Loucy (cell line): ENCODE measurements around the gene RALA.

Experiments used
- H2AFZ ChIP-seq: fragments of 200-600 bp; sonication (generic); 2 replicates; pipeline ENCODE4 v1.6.0; 2016; ENCODE audit warnings: antibody characterized with exemption, mild to moderate bottlenecking, low read length, moderate library complexity
- H3F3A ChIP-seq: fragments of 200-600 bp; 2 replicates; pipeline ENCODE4 v1.6.0; 2016; ENCODE audit warnings: antibody characterized with exemption, low read depth, mild to moderate bottlenecking
- H3K27me3 ChIP-seq: fragments of 200-600 bp; sonication (generic); 2 replicates; pipeline ENCODE4 v1.6.1; 2014; ENCODE audit warnings: low read length, mild to moderate bottlenecking; ENCODE audit not compliant: insufficient read depth, poor library complexity, severe bottlenecking
- H3K36me3 ChIP-seq: fragments of 200-600 bp; sonication (generic); 2 replicates; pipeline ENCODE4 v1.6.1; 2016; ENCODE audit warnings: low read length; ENCODE audit not compliant: insufficient read depth
- H3K4me1 ChIP-seq: fragments of 200-600 bp; sonication (generic); 2 replicates; pipeline ENCODE4 v1.5.1; 2014; ENCODE audit warnings: low read length, mild to moderate bottlenecking; ENCODE audit not compliant: insufficient read depth, poor library complexity, severe bottlenecking
- H3K4me2 ChIP-seq: fragments of 200-600 bp; sonication (generic); 2 replicates; pipeline ENCODE4 v1.6.0; 2014; ENCODE audit warnings: antibody characterized with exemption, low read length, low read depth, mild to moderate bottlenecking; ENCODE audit not compliant: poor library complexity, severe bottlenecking
- H3K4me3 ChIP-seq: fragments of 200-600 bp; sonication (generic); 2 replicates; pipeline ENCODE4 v1.5.1; 2014; ENCODE audit warnings: low read length, mild to moderate bottlenecking, mixed read lengths; ENCODE audit not compliant: poor library complexity, severe bottlenecking
- H3K79me2 ChIP-seq: fragments of 200-600 bp; sonication (generic); 2 replicates; pipeline ENCODE4 v1.6.1; 2014; ENCODE audit warnings: low read length; ENCODE audit not compliant: insufficient read depth
- H3K9ac ChIP-seq: fragments of 200-600 bp; sonication (generic); 2 replicates; pipeline ENCODE4 v1.6.0; 2014; ENCODE audit warnings: mild to moderate bottlenecking, low read depth, low read length, moderate library complexity; ENCODE audit not compliant: poor library complexity, severe bottlenecking
- H3K9me2 ChIP-seq: fragments of 200-600 bp; sonication (generic); replicated peaks from 2 replicates; pipeline ENCODE4 v1.6.1; 2016; ENCODE audit warnings: low read depth, low read length, mixed read lengths
- H3K9me3 ChIP-seq: fragments of 200-600 bp; sonication (generic); 2 replicates; pipeline ENCODE4 v1.6.1; 2014; ENCODE audit warnings: mild to moderate bottlenecking, antibody characterized with exemption, low read length, low read depth; ENCODE audit not compliant: insufficient read depth
- H4K20me1 ChIP-seq: fragments of 200-600 bp; sonication (generic); 2 replicates; pipeline ENCODE4 v1.6.0; 2014; ENCODE audit warnings: antibody characterized with exemption, low read length, mild to moderate bottlenecking; ENCODE audit not compliant: insufficient read depth, poor library complexity, severe bottlenecking
- CTCF ChIP-seq: fragments of 200-600 bp; sonication (generic); conservative IDR thresholded peaks from 2 replicates; pipeline ENCODE4 v1.5.1; 2014; ENCODE audit warnings: mild to moderate bottlenecking, antibody characterized with exemption, low read length
- EZH2phosphoT487 ChIP-seq: fragments of 200-600 bp; IDR thresholded peaks from 2 replicates; pipeline ENCODE4 v1.6.1; 2018; ENCODE audit warnings: antibody characterized with exemption, mild to moderate bottlenecking, moderate library complexity, borderline replicate concordance

The RALA gene

GRCh38 chr7:39615350-39615975 lies 7.9 kb upstream of the RALA start:
- no peaks in the 10 kb centered on the region for H3K79me2 ChIP-seq
- no peak overlapping the region for H3K4me3 ChIP-seq
- H3K27me3 ChIP-seq, result no peaks in the 10 kb centered on the region
- H3K4me2 ChIP-seq, result no peak overlapping the region
- no peak overlapping the region for H2AFZ ChIP-seq
- H3K9me3 ChIP-seq, result no peaks in the 10 kb centered on the region
- TF ChIP-seq CTCF (no peak), EZH2phosphoT487 (no peak)
- H3K9me2 ChIP-seq, result no peaks in the 10 kb centered on the region
- no peaks in the 10 kb centered on the region for H3K4me1 ChIP-seq
- H3K36me3 ChIP-seq, result no peaks in the 10 kb centered on the region
- H3K9ac ChIP-seq, result no peak overlapping the region
- no peaks in the 10 kb centered on the region for H3F3A ChIP-seq
- no peaks in the 10 kb centered on the region for H4K20me1 ChIP-seq

- TF ChIP-seq CTCF, result no peak
- TF ChIP-seq EZH2phosphoT487, result no peak
- H2AFZ ChIP-seq, result no peak overlapping the region
- H3K27me3 ChIP-seq, result no peaks in the 10 kb centered on the region
Measured at GRCh38 chr7:39616138-39616537, 7.2 kb upstream of the RALA start.

GRCh38 chr7:39617005-39617404 lies 6.4 kb upstream of the RALA start:
- H3F3A ChIP-seq, result no peaks in the 10 kb centered on the region
- peaks cover 4% of the 10 kb centered on the region for H3K4me1 ChIP-seq
- no peak for TF ChIP-seq CTCF
- TF ChIP-seq EZH2phosphoT487, result no peak
- H3K79me2 ChIP-seq, result no peaks in the 10 kb centered on the region
- no peak overlapping the region for H3K4me3 ChIP-seq
- H4K20me1 ChIP-seq, result no peaks in the 10 kb centered on the region
- H3K27me3 ChIP-seq, result no peaks in the 10 kb centered on the region
- H3K36me3 ChIP-seq, result no peaks in the 10 kb centered on the region
- H2AFZ ChIP-seq, result no peak overlapping the region
- no peaks in the 10 kb centered on the region for H3K9me3 ChIP-seq
- H3K4me2 ChIP-seq, result no peak overlapping the region
- no peaks in the 10 kb centered on the region for H3K9me2 ChIP-seq
- H3K9ac ChIP-seq, result no peak overlapping the region

More at GRCh38 chr7:39616138-39616537, 7.2 kb upstream of the RALA start:
- Histone ChIP-seq H3K9ac (no peak overlapping the region), H3K4me1 (no peaks in the 10 kb centered on the region), H3K9me2 (no peaks in the 10 kb centered on the region), H3K79me2 (no peaks in the 10 kb centered on the region), H3F3A (no peaks in the 10 kb centered on the region), H3K4me2 (no peak overlapping the region), H3K9me3 (no peaks in the 10 kb centered on the region), H3K36me3 (no peaks in the 10 kb centered on the region), H3K4me3 (no peak overlapping the region), H4K20me1 (no peaks in the 10 kb centered on the region)
